Suprapubic skin (tissue), 4 donors: ENCODE measurements around the gene CMA1.

Experiments used
- CTCF ChIP-seq, 2 donors: fragments of 200-600 bp in 1 of 2; fragments of 450-650 bp in 1 of 2; sonication (generic) in 1 of 2; IDR thresholded peaks; one replicate each; pipeline ENCODE4 v1.5.1; 2016 to 2019; ENCODE audit warnings: antibody characterized with exemption in 2 of 2, mild to moderate bottlenecking in 1 of 2, moderate library complexity in 1 of 2
- EP300 ChIP-seq: sonication (generic); formaldehyde crosslinking; IDR thresholded peaks from one replicate; pipeline ENCODE4 v1.6.1; 2017; ENCODE audit warnings: antibody characterized with exemption
- POLR2A ChIP-seq, 2 donors: fragments of 450-650 bp; IDR thresholded peaks; one replicate each; pipeline ENCODE4 v1.6.1; 2017; ENCODE audit warnings: antibody characterized with exemption in 2 of 2, mild to moderate bottlenecking in 2 of 2, moderate library complexity in 2 of 2
- POLR2AphosphoS5 ChIP-seq, 3 donors: sonication (generic); formaldehyde crosslinking; IDR thresholded peaks; one replicate each; pipeline ENCODE4 v1.6.1; 2017; ENCODE audit warnings: antibody characterized with exemption in 3 of 3

GRCh38 chr14:24504425-24504950 is 3.6 kb downstream of the CMA1 start:
- no peak for TF ChIP-seq POLR2AphosphoS5 (IDR thresholded peaks at IDR 0.05)
- TF ChIP-seq EP300 = no peak
- no peak for TF ChIP-seq CTCF (IDR thresholded peaks at IDR 0.05)
- TF ChIP-seq POLR2A (IDR thresholded peaks at IDR 0.05) = no peak
